ENCODE results near the gene SMLR1. TPM values are rescaled to one million over a fixed set of nuclear protein-coding genes. Genes with fewer than 3 reads are reported as not detected.

Gene SMLR1
- total RNA-seq, 2 experiments from 2014 or later, result not detected

GRCh38 chr6:130849594-130849993, 22.4 kb downstream of the SMLR1 start:
- Mint-ChIP-seq H3K27me3 (no peaks in the 10 kb centered on the region), H3K4me3 (no peak overlapping the region), H3K4me1 (peaks cover 14% of the 10 kb centered on the region), H3K27ac (no peak overlapping the region), H3K36me3 (ENCODE audit: low read depth) (no peaks in the 10 kb centered on the region), H3K9me3 (no peaks in the 10 kb centered on the region)
- DNase-seq, result no peak
- ChIA-PET CTCF (interaction anchor here (1.0 kb wide), 1 partner anchor 556 kb away, joined by 4 read pairs; no protein-coding TSS in a partner anchor), POLR2A (no interaction called here)

DNA sequence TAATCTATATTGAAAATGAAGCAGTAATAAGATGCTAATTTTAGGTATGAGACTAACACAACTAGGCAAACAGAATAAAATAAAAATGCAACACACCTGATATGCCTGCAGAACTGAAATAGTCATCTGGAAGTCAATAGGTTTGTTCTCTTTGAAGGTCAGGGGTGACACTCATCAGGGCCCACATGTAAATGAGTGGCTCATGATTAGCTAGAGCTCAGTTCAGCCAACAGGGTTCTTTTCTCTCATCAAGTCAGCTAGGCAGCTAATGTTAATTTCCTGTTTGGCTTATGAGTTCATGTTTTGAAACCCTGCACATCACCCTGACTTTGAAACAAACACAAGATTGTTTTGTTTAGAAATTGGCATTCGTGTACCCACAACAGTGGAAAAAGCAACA, 23.8 kb downstream of the SMLR1 start:
- no peak for DNase-seq
- H3K27ac Mint-ChIP-seq, result no peak overlapping the region

GRCh38 chr6:130852844-130853554, 25.8 kb downstream of the SMLR1 start:
- H3K27me3 Mint-ChIP-seq, result no peaks in the 10 kb centered on the region
- DNase-seq, result no peak
- H3K27ac Mint-ChIP-seq, result no peak overlapping the region
- ChIA-PET POLR2A (no interaction called here), CTCF (interaction anchor here (1.2 kb wide), 1 partner anchor 20 kb away, joined by 3 read pairs; no protein-coding TSS in a partner anchor)
- no peaks in the 10 kb centered on the region for H3K9me3 Mint-ChIP-seq
- H3K36me3 Mint-ChIP-seq (ENCODE audit: low read depth), result no peaks in the 10 kb centered on the region
- peaks cover 14% of the 10 kb centered on the region for H3K4me1 Mint-ChIP-seq
- H3K4me3 Mint-ChIP-seq, result no peak overlapping the region

More for the DNA sequence above, 23.8 kb downstream of the SMLR1 start:
- CTCF ChIA-PET, result interaction anchor here (0.5 to 1.1 kb wide), 2 partner anchors 10 to 149 kb away, joined by 3 read pairs; no protein-coding TSS in a partner anchor
- H3K4me1 Mint-ChIP-seq, result peaks cover 14% of the 10 kb centered on the region
- POLR2A ChIA-PET, result no interaction called here
- no peaks in the 10 kb centered on the region for H3K27me3 Mint-ChIP-seq
- no peaks in the 10 kb centered on the region for H3K36me3 Mint-ChIP-seq (ENCODE audit: low read depth)
- no peaks in the 10 kb centered on the region for H3K9me3 Mint-ChIP-seq
- no peak overlapping the region for H3K4me3 Mint-ChIP-seq

DNA sequence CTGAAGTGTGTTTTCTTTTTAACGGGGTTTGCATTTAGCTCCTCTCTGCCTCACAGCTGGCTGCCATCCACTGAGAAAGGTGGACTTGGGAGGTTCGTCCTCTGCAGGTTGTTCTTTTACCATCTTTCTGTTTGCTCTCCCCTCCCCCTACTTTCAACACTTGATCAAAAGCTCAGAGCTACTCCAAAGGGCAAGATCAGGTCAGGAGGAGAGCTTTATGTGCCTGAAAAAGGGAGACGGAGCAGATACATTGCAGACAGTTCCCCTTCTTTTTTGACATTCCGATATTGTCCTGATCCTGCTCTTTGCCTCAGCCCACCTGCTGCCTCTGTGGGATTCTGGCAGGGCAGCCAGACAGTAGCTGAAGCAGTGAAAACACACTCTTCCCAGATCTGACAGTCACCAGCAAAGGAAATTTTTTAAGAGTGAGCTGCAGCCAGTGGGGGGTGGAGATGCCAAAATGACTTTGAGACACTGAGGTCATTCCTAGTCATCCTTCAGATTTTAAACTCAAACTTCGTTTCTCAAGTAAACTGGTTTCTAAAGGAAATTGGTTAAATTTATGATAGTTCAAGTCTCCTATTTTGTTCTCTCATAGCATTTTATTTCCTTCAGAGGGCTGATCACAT, 26.5 kb downstream of the SMLR1 start:
- DNase-seq, result no peak
- ChIA-PET POLR2A (no interaction called here), CTCF (interaction anchor here (1.1 to 1.2 kb wide), 2 partner anchors 19 to 20 kb away, joined by 3 read pairs; no protein-coding TSS in a partner anchor)
- Mint-ChIP-seq H3K4me1 (peaks cover 12% of the 10 kb centered on the region), H3K36me3 (ENCODE audit: low read depth) (no peaks in the 10 kb centered on the region), H3K4me3 (no peak overlapping the region), H3K27ac (no peak overlapping the region), H3K27me3 (no peaks in the 10 kb centered on the region), H3K9me3 (no peaks in the 10 kb centered on the region)

DNA sequence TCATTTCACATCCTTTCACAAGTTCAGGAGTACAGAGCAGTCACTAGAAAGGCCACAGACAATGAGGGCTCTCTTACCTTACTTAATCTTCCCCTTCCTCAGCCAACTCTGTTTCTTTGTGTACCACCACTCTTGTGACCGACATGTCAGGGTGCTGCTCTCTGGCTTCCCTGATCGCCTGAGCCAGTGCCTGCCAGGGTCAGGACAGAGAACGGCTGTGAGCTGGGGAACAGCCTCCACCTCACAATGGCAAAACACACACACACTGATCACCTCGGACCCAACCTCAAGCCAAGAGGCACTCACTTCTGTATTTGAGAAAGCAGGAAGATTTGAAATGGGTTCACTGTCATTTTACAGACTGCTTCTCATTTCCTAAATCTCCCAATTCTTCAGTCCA, 30.8 kb downstream of the SMLR1 start:
- Mint-ChIP-seq H3K27ac (no peak overlapping the region), H3K9me3 (no peaks in the 10 kb centered on the region), H3K36me3 (ENCODE audit: low read depth) (no peaks in the 10 kb centered on the region), H3K27me3 (no peaks in the 10 kb centered on the region), H3K4me3 (no peak overlapping the region), H3K4me1 (no peaks in the 10 kb centered on the region)
- DNase-seq, result no peak
- CTCF ChIA-PET, result interaction anchor here (0.5 kb wide), 1 partner anchor 160 kb away, joined by 3 read pairs; no protein-coding TSS in a partner anchor
- POLR2A ChIA-PET, result no interaction called here

DNA sequence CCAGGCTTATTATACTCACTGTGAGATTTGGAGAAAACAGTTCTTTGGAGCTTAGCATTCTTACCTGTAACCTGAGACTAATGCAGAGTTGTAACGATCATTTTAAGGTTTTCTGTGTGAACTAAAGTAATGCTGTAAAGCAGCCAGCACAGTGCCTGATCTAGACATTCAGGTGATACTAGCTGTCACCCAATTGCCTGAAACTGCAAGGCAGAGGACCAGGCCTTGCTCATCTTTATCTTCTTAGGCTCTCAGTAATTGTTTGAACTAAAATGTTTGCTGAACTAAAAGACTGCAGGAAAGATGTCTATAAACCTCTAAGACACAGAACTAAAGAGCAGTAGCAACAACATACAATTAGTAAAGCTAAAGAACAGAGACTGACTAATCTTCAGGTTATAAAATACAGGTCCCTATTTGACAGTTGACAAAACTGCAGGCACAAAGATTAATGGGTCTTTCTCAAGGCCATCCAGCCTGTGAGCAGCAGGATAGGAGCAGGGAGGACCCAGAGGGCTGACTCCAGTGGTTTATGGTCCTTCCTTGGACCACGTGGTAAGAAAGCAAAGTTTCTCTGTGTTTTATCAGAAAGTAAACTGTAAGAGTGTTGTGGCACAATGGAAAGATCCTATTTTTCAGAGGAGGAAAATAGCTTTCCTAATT, 31.4 kb downstream of the SMLR1 start:
- CTCF ChIA-PET, result no interaction called here
- H3K36me3 Mint-ChIP-seq (ENCODE audit: low read depth), result no peaks in the 10 kb centered on the region

DNA sequence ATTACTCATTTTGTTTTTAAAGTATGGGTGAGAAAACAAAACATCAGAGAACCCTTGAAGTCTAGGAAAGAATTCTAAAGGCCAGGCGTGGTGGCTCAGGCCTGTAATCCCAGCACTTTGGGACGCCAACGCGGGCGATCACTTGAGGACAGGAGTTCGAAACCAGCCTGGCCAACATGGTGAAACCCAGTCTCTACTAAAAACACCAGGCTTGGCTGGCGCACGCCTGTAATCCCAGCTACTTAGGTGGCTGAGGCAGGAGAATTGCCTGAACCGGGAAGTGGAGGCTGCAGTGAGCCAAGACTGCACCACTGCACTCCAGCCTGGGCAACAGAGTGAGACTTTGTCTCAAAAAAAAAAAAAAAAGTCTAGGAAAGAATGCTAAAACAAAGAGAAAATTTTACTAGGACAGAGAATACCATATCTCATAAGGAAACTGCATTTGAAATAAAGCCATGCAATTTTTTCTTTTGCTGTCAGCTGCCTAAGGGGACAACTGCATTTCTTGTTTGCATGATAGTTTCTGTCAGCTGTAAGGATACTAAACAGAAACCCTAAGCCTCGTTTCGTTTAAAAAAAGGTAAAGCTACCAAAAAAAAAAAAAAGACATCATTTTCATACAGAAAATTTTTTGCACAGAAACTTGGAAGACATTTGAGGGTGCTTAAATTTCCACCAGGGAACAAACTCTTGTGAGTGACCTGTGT, 32.1 kb downstream of the SMLR1 start:
- DNase-seq, result no peak
- ChIA-PET POLR2A (no interaction called here), CTCF (interaction anchor here (0.7 to 1.2 kb wide), 2 partner anchors 13 to 36 kb away, joined by 4 read pairs; no protein-coding TSS in a partner anchor)
- Mint-ChIP-seq H3K27ac (no peak overlapping the region), H3K27me3 (no peaks in the 10 kb centered on the region), H3K9me3 (no peaks in the 10 kb centered on the region), H3K4me3 (no peak overlapping the region), H3K4me1 (no peaks in the 10 kb centered on the region), H3K36me3 (ENCODE audit: low read depth) (no peaks in the 10 kb centered on the region)

More for the DNA sequence above, 31.4 kb downstream of the SMLR1 start:
- H3K4me1 Mint-ChIP-seq, result no peaks in the 10 kb centered on the region
- no peak for DNase-seq
- no peaks in the 10 kb centered on the region for H3K27me3 Mint-ChIP-seq
- no peaks in the 10 kb centered on the region for H3K9me3 Mint-ChIP-seq
- H3K27ac Mint-ChIP-seq, result no peak overlapping the region
- POLR2A ChIA-PET, result no interaction called here
- H3K4me3 Mint-ChIP-seq, result no peak overlapping the region

DNA sequence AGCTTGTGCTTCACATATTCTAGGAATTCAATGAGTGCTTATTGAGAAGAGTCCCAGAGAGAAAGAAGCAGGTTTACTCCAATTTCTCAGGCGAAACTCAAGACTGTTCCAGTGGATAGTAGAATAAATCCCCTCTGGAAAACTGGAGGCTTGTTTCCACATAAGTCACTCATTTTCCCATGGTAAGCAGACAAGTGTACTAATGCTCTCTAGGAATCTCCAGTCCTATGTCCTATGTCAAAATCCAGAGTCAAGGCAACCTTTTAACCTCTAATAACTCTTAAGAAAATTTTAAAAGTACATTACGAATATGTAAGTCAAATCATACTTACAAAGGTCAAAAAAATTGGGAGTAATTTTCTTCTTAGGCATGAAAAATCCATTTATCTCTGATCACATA, 35.2 kb downstream of the SMLR1 start:
- POLR2A ChIA-PET, result no interaction called here
- Mint-ChIP-seq H3K36me3 (ENCODE audit: low read depth) (no peaks in the 10 kb centered on the region), H3K27ac (no peak overlapping the region), H3K4me3 (no peak overlapping the region), H3K4me1 (no peaks in the 10 kb centered on the region), H3K9me3 (no peaks in the 10 kb centered on the region), H3K27me3 (no peaks in the 10 kb centered on the region)
- DNase-seq, result no peak
- CTCF ChIA-PET, result interaction anchor here (0.9 to 1.7 kb wide), 2 partner anchors 9 to 15 kb away, joined by 3 to 10 read pairs; no protein-coding TSS in a partner anchor

GRCh38 chr6:130863415-130864230, 36.4 kb downstream of the SMLR1 start:
- Mint-ChIP-seq H3K4me1 (no peaks in the 10 kb centered on the region), H3K9me3 (no peaks in the 10 kb centered on the region), H3K4me3 (no peak overlapping the region), H3K27me3 (no peaks in the 10 kb centered on the region), H3K27ac (no peak overlapping the region), H3K36me3 (ENCODE audit: low read depth) (no peaks in the 10 kb centered on the region)
- POLR2A ChIA-PET, result no interaction called here
- DNase-seq, result no peak
- CTCF ChIA-PET, result interaction anchor here (1.7 kb wide), 1 partner anchor 8 kb away, joined by 10 read pairs; no protein-coding TSS in a partner anchor

- no peaks in the 10 kb centered on the region for H3K36me3 Mint-ChIP-seq (ENCODE audit: low read depth)
- no peak for DNase-seq
- ChIA-PET CTCF (no interaction called here), POLR2A (no interaction called here)
- H3K4me1 Mint-ChIP-seq, result no peaks in the 10 kb centered on the region
- H3K9me3 Mint-ChIP-seq, result no peaks in the 10 kb centered on the region
- no peak overlapping the region for H3K27ac Mint-ChIP-seq
- H3K27me3 Mint-ChIP-seq, result no peaks in the 10 kb centered on the region
- H3K4me3 Mint-ChIP-seq, result no peak overlapping the region
These were observed 37.1 kb downstream of the SMLR1 start for GRCh38 chr6:130864344-130864743.

GRCh38 chr6:130865793-130866192, 38.6 kb downstream of the SMLR1 start:
- ChIA-PET POLR2A (no interaction called here), CTCF (no interaction called here)
- H3K27ac Mint-ChIP-seq, result no peak overlapping the region
- H3K4me3 Mint-ChIP-seq, result no peak overlapping the region
- H3K9me3 Mint-ChIP-seq, result no peaks in the 10 kb centered on the region
- DNase-seq, result no peak
- peaks cover 3% of the 10 kb centered on the region for H3K36me3 Mint-ChIP-seq (ENCODE audit: low read depth)
- peaks cover 5% of the 10 kb centered on the region for H3K4me1 Mint-ChIP-seq
- H3K27me3 Mint-ChIP-seq, result no peaks in the 10 kb centered on the region

GRCh38 chr6:130869681-130870080, 42.5 kb downstream of the SMLR1 start:
- ChIA-PET POLR2A (no interaction called here), CTCF (no interaction called here)
- no peak overlapping the region for H3K27ac Mint-ChIP-seq
- H3K4me1 Mint-ChIP-seq, result peaks cover 11% of the 10 kb centered on the region
- H3K4me3 Mint-ChIP-seq, result no peak overlapping the region
- no peaks in the 10 kb centered on the region for H3K9me3 Mint-ChIP-seq
- H3K36me3 Mint-ChIP-seq (ENCODE audit: low read depth), result peaks cover 3% of the 10 kb centered on the region
- no peak for DNase-seq
- no peaks in the 10 kb centered on the region for H3K27me3 Mint-ChIP-seq
